Measurements from ENCODE around the gene GPC5.

The GPC5 gene

GRCh38 chr13:91758724-91759123, 360.3 kb downstream of the GPC5 start:
- TF ChIP-seq CTCF (IDR thresholded peaks at IDR 0.05; ENCODE audit: low read depth, low read length): no peak
- DNase-seq (ENCODE audit: extremely low read depth, low read depth): no peak

GRCh38 chr13:91762957-91763356, 364.5 kb downstream of the GPC5 start:
- DNase-seq (ENCODE audit: extremely low read depth, low read depth): no peak
- no peak for TF ChIP-seq CTCF (IDR thresholded peaks at IDR 0.05; ENCODE audit: low read depth, low read length)

- no peak for TF ChIP-seq CTCF (IDR thresholded peaks at IDR 0.05; ENCODE audit: low read depth, low read length)
- DNase-seq (ENCODE audit: extremely low read depth, low read depth): no peak
Measured at GRCh38 chr13:91764527-91764926, 366.1 kb downstream of the GPC5 start.

GRCh38 chr13:91767651-91768050, 369.2 kb downstream of the GPC5 start:
- no peak for TF ChIP-seq CTCF (IDR thresholded peaks at IDR 0.05; ENCODE audit: low read depth, low read length)
- DNase-seq (ENCODE audit: extremely low read depth, low read depth): no peak

GRCh38 chr13:91768746-91769145, 370.3 kb downstream of the GPC5 start:
- no peak for TF ChIP-seq CTCF (IDR thresholded peaks at IDR 0.05; ENCODE audit: low read depth, low read length)
- DNase-seq (ENCODE audit: extremely low read depth, low read depth): no peak

- TF ChIP-seq CTCF (IDR thresholded peaks at IDR 0.05; ENCODE audit: low read depth, low read length): no peak
- DNase-seq (ENCODE audit: extremely low read depth, low read depth): no peak
Measured at GRCh38 chr13:91771229-91771628, 372.8 kb downstream of the GPC5 start.

GRCh38 chr13:91773591-91774227, 375.3 kb downstream of the GPC5 start:
- no peak for TF ChIP-seq CTCF (IDR thresholded peaks at IDR 0.05; ENCODE audit: low read depth, low read length)
- no peak for DNase-seq (ENCODE audit: extremely low read depth, low read depth)

All from AG09319 (cell line).